Measurements from ENCODE around the gene VWA5B1. TPM values are rescaled to one million over a fixed set of nuclear protein-coding genes. Genes with fewer than 3 reads are reported as not detected.

The VWA5B1 gene
- total and polyA plus RNA-seq, 2 of the 4 experiments (the other 2 are of a cell fraction), result not detected

DNA sequence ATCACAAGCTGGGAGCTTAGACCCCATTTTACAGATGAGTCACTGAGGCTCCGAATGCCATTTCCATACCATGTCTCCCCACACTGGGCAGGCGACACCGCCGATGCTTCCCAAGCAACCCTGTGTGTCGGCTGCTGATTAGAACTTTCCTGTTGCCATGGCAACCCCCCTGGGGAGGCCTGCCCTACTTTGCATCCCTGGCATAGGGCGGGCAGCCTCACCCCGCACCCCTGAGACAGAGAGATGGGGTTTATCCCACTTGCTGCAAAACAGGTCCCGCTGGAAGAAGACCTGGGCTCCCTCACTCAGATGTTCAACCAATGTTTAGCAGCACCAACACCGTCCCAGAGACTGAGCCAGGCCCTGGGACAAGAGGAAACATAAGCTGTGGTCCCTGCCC, 113.8 kb downstream of the VWA5B1 start:
- Histone ChIP-seq H3K27ac (ENCODE audit: insufficient read depth, low read length) (no peak overlapping the region), H3K9me1 (ENCODE audit: insufficient read depth, low read length) (0 out of 2 replicates have a peak, but pooled peaks cover 3% of the 10 kb centered on the region), H3K27me3 (ENCODE audit: control insufficient read depth, insufficient read depth, low read length) (peaks cover 21% of the 10 kb centered on the region), H3K9ac (ENCODE audit: low read depth, low read length) (no peak overlapping the region), H2AK9ac (replicated peaks; ENCODE audit: low read depth, low read length, poor library complexity) (no peak overlapping the region), H3K23ac (ENCODE audit: low read depth, low read length) (no peak overlapping the region), H4K5ac (ENCODE audit: low read depth, low read length) (no peak overlapping the region), H3K56ac (ENCODE audit: extremely low read depth, insufficient read depth, low read length) (no peak overlapping the region), H2BK20ac (ENCODE audit: low read depth, low read length) (no peak overlapping the region), H3K4me1 (ENCODE audit: control insufficient read depth, insufficient read depth, low read length) (peaks cover 8% of the 10 kb centered on the region; the same call in 1 of the 2 replicates), H3K4me2 (ENCODE audit: low read depth, low read length) (no peak overlapping the region), H3K9me3 (ENCODE audit: control insufficient read depth, insufficient read depth, low read length) (no peaks in the 10 kb centered on the region), H3K4me3 (ENCODE audit: insufficient read depth, low read depth, low read length) (no peak overlapping the region), H4K20me1 (ENCODE audit: insufficient read depth, low read length) (no peaks in the 10 kb centered on the region), H2AFZ (replicated peaks; ENCODE audit: low read length, poor library complexity) (no peak overlapping the region), H2BK15ac (ENCODE audit: low read depth, low read length) (no peak overlapping the region), H2AK5ac (ENCODE audit: low read depth, low read length) (no peak overlapping the region), H3K79me1 (ENCODE audit: low read depth in 1 of 2, low read length in 2 of 2) (no peaks in the 10 kb centered on the region), H4K8ac (ENCODE audit: low read depth in 2 of 2, low read length in 2 of 2) (no peak overlapping the region), H3K4ac (ENCODE audit: low read depth, low read length) (no peak overlapping the region), H3K14ac (replicated peaks; ENCODE audit: low read depth, low read length) (no peak overlapping the region), H4K91ac (ENCODE audit: insufficient read depth, low read depth, low read length) (no peak overlapping the region), H3K36me3 (ENCODE audit: control insufficient read depth, insufficient read depth, low read length) (no peaks in the 10 kb centered on the region), H2BK5ac (ENCODE audit: low read depth, low read length, poor library complexity, severe bottlenecking) (no peak overlapping the region), H2BK120ac (ENCODE audit: low read depth, low read length) (no peak overlapping the region), H3K18ac (ENCODE audit: low read depth, low read length) (no peak overlapping the region)
- ATAC-seq (ENCODE audit: low read depth), result no peak
- DNase-seq, result no peak
- CTCF ChIA-PET, result no interaction called here
- no TSS peak for BruUV-seq (replicated peaks)
- dilution Hi-C loops (cut with HindIII; ENCODE audit: low sequenced_read_pairs, unreplicated experiment) (no loop called here), intact Hi-C loops (cut with micrococcal nuclease) (no loop called here), in situ Hi-C loops (cut with MboI; ENCODE audit: low sequenced_read_pairs) (no loop called here)
- 81% methylated on average over 3 of the region's 9 CpGs; no CpG with 5 or more reads in 1 of the 2 experiments for WGBS, 2 experiments (ENCODE audit: extremely low coverage in 2 of 2, insufficient read length in 1 of 2)
- TF ChIP-seq CTCF (conservative IDR thresholded peaks at IDR 0.05; ENCODE audit: low read depth, low read length), result no peak
- no peak for TF ChIP-seq RAD21 (IDR thresholded peaks at IDR 0.05; ENCODE audit: low read length)
- no peak for TF ChIP-seq NFE2L2 (IDR thresholded peaks at IDR 0.05; ENCODE audit: low read depth, low read length)
- TF ChIP-seq, protein P1, sequence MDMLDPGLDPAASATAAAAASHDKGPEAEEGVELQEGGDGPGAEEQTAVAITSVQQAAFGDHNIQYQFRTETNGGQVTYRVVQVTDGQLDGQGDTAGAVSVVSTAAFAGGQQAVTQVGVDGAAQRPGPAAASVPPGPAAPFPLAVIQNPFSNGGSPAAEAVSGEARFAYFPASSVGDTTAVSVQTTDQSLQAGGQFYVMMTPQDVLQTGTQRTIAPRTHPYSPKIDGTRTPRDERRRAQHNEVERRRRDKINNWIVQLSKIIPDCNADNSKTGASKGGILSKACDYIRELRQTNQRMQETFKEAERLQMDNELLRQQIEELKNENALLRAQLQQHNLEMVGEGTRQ (IDR thresholded peaks at IDR 0.05; ENCODE audit: low read depth, low read length), result no peak
- TF ChIP-seq BHLHE40 (IDR thresholded peaks at IDR 0.05; ENCODE audit: low read depth, low read length), result no peak
- no peak for TF ChIP-seq MAZ (IDR thresholded peaks at IDR 0.05; ENCODE audit: borderline replicate concordance, low read depth, low read length)
- no peak for TF ChIP-seq RCOR1 (IDR thresholded peaks at IDR 0.05; ENCODE audit: insufficient replicate concordance, low read length)
- TF ChIP-seq, protein P2, sequence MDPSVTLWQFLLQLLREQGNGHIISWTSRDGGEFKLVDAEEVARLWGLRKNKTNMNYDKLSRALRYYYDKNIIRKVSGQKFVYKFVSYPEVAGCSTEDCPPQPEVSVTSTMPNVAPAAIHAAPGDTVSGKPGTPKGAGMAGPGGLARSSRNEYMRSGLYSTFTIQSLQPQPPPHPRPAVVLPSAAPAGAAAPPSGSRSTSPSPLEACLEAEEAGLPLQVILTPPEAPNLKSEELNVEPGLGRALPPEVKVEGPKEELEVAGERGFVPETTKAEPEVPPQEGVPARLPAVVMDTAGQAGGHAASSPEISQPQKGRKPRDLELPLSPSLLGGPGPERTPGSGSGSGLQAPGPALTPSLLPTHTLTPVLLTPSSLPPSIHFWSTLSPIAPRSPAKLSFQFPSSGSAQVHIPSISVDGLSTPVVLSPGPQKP (IDR thresholded peaks at IDR 0.05; ENCODE audit: borderline replicate concordance, low read depth, low read length), result no peak
- TF ChIP-seq MXI1 (IDR thresholded peaks at IDR 0.05; ENCODE audit: borderline replicate concordance, low read depth, low read length), result no peak
- no peak for TF ChIP-seq POLR2A (IDR thresholded peaks at IDR 0.05; ENCODE audit: low read depth, low read length)
- no peak for TF ChIP-seq CHD1 (IDR thresholded peaks at IDR 0.05; ENCODE audit: low read depth, low read length)
- POLR2A ChIA-PET (ENCODE audit: unreplicated experiment), result no interaction called here

Measured in IMR-90 (cell line).